Measurements from ENCODE around the gene FGGY.
A peak's percentile ranks its signal among the peaks of the same experiment; 100 is the strongest.

The FGGY gene

GRCh38 chr1:59696421-59697115 is 399.7 kb downstream of the FGGY start:
- TF ChIP-seq, protein P1, sequence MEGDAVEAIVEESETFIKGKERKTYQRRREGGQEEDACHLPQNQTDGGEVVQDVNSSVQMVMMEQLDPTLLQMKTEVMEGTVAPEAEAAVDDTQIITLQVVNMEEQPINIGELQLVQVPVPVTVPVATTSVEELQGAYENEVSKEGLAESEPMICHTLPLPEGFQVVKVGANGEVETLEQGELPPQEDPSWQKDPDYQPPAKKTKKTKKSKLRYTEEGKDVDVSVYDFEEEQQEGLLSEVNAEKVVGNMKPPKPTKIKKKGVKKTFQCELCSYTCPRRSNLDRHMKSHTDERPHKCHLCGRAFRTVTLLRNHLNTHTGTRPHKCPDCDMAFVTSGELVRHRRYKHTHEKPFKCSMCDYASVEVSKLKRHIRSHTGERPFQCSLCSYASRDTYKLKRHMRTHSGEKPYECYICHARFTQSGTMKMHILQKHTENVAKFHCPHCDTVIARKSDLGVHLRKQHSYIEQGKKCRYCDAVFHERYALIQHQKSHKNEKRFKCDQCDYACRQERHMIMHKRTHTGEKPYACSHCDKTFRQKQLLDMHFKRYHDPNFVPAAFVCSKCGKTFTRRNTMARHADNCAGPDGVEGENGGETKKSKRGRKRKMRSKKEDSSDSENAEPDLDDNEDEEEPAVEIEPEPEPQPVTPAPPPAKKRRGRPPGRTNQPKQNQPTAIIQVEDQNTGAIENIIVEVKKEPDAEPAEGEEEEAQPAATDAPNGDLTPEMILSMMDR (conservative IDR thresholded peaks at IDR 0.05), result no peak
- no peak overlapping the region for H3K27ac ChIP-seq

GRCh38 chr1:59697150-59697800 is 400.4 kb downstream of the FGGY start:
- TF ChIP-seq, protein P1 (conservative IDR thresholded peaks at IDR 0.05), result no peak
- no peak overlapping the region for H3K27ac ChIP-seq

DNA sequence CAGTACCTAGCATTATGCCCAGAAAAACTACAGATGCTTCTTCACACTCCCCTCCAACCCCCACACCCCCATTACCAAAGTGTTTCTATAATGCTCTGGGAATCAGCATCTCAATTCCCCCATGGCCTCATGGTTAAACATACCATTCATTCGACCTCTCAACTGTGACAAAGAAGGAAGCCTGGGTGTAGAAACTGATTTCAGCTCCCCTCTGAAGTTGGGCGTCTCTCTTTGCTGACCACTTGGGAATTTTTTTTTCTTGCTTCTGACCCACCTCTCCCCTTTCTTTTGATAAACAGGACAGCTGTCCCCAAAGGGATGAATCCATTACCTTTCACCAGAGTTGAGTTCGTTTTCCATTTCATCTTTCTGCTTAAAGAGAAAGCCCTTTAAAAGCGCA is 401.5 kb downstream of the FGGY start:
- TF ChIP-seq, protein P1 (conservative IDR thresholded peaks at IDR 0.05), result no peak
- peak overlapping the region; percentile 59 for H3K27ac ChIP-seq

- TF ChIP-seq, protein P1 (conservative IDR thresholded peaks at IDR 0.05), result peak; percentile 94
- peak overlapping the region; percentile 59 for H3K27ac ChIP-seq
These were observed 402.4 kb downstream of the FGGY start for GRCh38 chr1:59699227-59699847.

DNA sequence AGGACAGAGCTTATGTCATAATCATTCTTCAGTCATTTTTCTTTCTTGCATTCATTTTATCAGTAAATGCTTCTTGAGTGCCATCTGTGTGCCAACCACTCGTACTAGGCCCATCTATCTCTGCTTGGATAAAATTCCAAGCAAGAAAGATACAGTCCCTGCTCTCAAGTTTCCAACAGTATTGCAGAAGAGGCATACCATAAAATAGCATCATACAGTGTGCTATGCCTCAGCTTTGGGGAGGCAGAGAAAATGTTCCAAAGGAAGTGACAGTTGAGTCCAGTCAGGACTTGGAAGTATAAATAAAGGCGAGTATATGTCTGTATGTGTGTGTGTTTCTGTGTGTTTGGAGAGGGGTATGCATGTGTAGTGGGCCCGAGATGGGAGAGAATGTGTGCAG is 404.5 kb downstream of the FGGY start:
- TF ChIP-seq, protein P1 (conservative IDR thresholded peaks at IDR 0.05), result no peak
- H3K27ac ChIP-seq, result no peak overlapping the region

GRCh38 chr1:59703226-59703917 is 406.5 kb downstream of the FGGY start:
- TF ChIP-seq, protein P1 (conservative IDR thresholded peaks at IDR 0.05), result no peak
- H3K27ac ChIP-seq, result no peak overlapping the region

GRCh38 chr1:59703918-59704378 is 407.1 kb downstream of the FGGY start:
- TF ChIP-seq, protein P1 (conservative IDR thresholded peaks at IDR 0.05), result no peak
- H3K27ac ChIP-seq, result no peak overlapping the region

Measured in VCaP (cell line).